NB4 (cell line): ENCODE results near the gene GNA12.

Source experiments
- DNase-seq: peaks from one replicate; pipeline ENCODE4 v3.0.0; 2010; ENCODE audit warnings: low read depth
- H3K4me3 ChIP-seq: one replicate; pipeline ENCODE4 v1.5.1; 2011; ENCODE audit warnings: mild to moderate bottlenecking, low read depth, low read length, moderate library complexity
- MYC ChIP-seq: IDR thresholded peaks from 2 replicates; pipeline ENCODE4 v1.6.1; 2011; ENCODE audit warnings: low read depth, low read length
- POLR2A ChIP-seq: IDR thresholded peaks from 2 replicates; pipeline ENCODE4 v1.6.1; 2011; ENCODE audit warnings: mild to moderate bottlenecking; ENCODE audit not compliant: insufficient read length; ENCODE audit errors: extremely low read depth
- TF ChIP-seq, protein P1 (sequence below): IDR thresholded peaks from one replicate; pipeline ENCODE4 v1.5.1; 2012; ENCODE audit warnings: low read depth, low read length
- TF ChIP-seq, protein P2 (sequence below): IDR thresholded peaks from 2 replicates; pipeline ENCODE4 v1.6.1; 2011; ENCODE audit warnings: low read depth, low read length

Gene GNA12

DNA sequence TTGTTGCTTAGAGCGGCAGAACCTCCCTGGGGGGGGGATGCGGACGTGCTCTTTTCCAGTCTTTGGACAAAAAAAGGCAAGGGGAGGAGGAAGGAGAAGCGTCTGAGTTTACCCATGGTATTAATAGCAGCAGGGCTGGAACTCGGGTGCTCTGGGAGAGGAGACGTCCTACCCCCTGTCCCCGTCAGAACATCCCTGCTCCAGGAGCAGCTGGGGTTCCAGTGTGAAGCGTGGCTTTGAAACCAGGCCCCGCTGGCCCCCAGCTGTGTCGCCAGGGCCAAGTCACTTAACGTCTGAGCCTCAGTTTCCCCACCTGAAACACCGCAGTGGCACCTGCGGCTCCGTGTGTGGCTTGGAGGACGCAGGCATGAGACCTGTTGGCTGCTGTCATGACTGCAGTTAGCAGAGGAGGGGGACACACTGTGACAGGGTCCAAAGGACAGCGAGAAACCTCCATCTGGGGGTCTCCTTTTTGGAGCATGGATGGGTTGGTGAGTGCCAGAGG, 154.7 kb downstream of the GNA12 start:
- no peak overlapping the region for H3K4me3 ChIP-seq
- TF ChIP-seq POLR2A (no peak), MYC (no peak)
- TF ChIP-seq, protein P1, sequence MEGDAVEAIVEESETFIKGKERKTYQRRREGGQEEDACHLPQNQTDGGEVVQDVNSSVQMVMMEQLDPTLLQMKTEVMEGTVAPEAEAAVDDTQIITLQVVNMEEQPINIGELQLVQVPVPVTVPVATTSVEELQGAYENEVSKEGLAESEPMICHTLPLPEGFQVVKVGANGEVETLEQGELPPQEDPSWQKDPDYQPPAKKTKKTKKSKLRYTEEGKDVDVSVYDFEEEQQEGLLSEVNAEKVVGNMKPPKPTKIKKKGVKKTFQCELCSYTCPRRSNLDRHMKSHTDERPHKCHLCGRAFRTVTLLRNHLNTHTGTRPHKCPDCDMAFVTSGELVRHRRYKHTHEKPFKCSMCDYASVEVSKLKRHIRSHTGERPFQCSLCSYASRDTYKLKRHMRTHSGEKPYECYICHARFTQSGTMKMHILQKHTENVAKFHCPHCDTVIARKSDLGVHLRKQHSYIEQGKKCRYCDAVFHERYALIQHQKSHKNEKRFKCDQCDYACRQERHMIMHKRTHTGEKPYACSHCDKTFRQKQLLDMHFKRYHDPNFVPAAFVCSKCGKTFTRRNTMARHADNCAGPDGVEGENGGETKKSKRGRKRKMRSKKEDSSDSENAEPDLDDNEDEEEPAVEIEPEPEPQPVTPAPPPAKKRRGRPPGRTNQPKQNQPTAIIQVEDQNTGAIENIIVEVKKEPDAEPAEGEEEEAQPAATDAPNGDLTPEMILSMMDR = no peak
- DNase-seq = no peak

DNA sequence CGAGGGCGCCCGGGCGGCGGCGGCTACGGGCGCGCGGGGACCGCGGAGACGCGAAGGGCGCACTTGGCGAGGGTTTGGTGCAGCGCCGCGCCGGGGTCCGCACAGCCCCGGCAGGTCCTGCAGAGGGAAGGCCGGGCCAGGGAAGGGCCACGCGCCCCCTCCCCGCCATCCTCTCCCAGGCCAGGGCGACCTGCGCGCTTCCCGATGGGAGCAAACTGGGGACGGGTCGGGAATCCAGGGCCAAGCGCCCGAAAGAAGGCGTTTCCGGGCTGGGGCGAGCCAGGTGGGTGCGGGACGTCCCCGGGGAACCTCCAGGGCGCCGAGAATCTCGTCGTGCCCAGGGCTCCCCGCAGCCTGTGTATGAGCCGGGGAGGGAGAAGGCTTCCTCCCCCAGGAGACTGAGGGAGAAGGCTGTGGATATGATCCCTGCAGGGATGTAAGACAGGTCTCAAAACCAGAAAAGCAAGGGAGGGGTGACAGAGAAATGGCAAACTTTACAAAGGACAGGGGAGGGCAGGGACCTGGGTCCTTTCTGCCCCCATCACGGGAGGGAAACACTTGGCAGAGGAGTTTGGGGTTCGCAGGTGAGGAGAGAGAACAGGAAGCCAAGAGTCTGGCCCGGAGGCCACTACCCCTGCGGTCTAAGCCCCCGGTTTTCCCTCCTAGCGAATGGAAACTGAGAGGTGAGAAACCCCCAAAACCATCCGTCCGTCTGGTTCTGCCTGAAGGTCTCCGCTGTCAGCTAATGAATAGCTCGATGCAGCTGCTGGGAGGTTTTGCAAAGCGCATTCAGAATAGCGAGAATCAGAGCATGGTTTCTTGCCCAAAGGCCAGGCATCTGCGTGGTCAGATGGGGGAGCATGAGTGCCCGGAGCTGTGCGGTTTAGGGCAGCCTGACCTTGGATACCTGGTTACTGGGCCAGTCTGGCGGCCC, 155.4 kb downstream of the GNA12 start:
- H3K4me3 ChIP-seq = no peak overlapping the region

DNA sequence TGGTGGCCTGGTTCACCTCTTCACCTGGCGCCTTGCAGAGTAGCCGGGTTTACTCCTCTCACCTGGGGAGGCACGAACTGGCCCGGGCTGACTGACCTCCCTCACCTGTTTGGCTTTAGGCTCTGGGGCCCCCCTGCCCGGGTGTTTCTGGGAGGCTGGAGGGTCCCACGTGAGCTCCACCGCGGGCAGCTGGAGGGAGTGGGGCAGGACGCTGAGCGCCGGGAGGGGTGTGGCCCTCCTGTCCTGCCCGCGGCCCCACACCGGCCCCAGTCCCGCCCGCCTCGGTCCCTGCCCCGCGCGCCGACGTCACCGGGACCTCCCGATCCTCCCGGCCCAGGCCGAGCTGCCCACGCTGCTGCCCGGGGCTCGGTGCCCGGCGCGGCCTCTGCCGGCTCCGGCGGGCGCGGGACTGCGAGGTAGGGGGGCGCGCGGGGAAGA, 156.2 kb downstream of the GNA12 start, which contains the start of gene AMZ1:
Gene AMZ1, plus strand, starts transcription at position 322 of the 438 bp plus-strand sequence. CDS start 12,250 bp downstream, outside the sequence.
- no peak within 1 kb of the TSS for H3K4me3 ChIP-seq
- no peak for DNase-seq
- TF ChIP-seq POLR2A = no peak
- TF ChIP-seq MYC = no peak
- TF ChIP-seq, protein P2, sequence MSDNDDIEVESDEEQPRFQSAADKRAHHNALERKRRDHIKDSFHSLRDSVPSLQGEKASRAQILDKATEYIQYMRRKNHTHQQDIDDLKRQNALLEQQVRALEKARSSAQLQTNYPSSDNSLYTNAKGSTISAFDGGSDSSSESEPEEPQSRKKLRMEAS = no peak
- TF ChIP-seq, protein P1 = no peak

More for the DNA sequence above, 155.4 kb downstream of the GNA12 start:
- TF ChIP-seq POLR2A (no peak), MYC (no peak)
- TF ChIP-seq, protein P2 = no peak
- TF ChIP-seq, protein P1 = no peak
- DNase-seq = no peak

DNA sequence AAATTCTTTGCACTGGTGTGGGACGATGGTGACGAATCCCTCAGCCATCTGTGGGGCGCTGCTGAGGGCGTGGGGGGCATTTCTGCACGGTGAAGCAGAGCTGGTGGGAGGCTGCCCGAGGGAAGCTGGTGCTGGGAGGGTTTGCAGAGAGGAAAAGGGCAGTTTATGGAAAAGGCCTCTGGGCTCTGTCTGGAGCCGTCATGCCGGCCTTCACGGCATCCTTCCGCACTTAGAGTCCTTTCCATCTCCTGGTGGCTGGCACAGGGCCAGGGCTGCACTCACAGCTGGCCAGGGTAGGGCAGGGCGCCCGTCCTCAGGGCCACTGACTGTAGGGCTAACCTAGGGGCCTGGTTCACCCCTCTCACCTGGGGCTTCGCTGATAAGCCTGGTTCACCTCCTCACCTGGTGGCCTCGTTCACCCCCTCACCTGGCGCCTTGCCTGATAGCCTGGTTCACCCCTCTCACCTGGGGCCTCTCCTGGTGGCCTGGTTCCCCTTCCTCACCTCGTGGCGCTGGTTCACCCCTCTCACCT, 156.7 kb downstream of the GNA12 start:
- TF ChIP-seq MYC = no peak
- TF ChIP-seq, protein P2 = no peak
- TF ChIP-seq POLR2A = no peak
- TF ChIP-seq, protein P1 = no peak
- H3K4me3 ChIP-seq = no peak overlapping the region
- no peak for DNase-seq

DNA sequence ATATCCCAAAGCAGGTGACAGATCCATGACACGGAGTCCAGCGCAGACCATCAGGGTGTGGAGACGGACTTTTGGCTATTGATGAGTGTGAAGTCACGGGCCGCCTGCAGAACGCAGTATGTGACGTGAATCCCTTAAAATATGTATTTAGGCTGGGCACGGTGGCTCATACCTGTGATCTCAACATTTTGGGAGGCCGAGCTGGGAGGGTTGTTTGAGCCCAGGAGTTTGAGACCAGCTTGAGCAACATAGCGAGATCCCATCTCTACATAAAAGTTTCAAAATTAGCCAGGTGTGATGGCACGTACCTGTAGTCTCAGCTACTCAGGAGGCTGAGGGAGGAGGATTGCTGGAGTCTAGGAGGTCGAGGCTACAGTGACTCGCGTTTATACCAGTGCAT, 158.0 kb downstream of the GNA12 start:
- no peak overlapping the region for H3K4me3 ChIP-seq
- DNase-seq = no peak
- no peak for TF ChIP-seq POLR2A
- TF ChIP-seq, protein P2 = no peak
- TF ChIP-seq MYC = no peak
- TF ChIP-seq, protein P1 = no peak
